ENCODE results near the gene LRRFIP1.
"Not testable (repeated sequence)": the region's sequence is repeated elsewhere in the genome, so short reads cannot be mapped to it uniquely, and the experiment has no call there.

The LRRFIP1 gene

GRCh38 chr2:237662671-237663093, 35.3 kb downstream of the LRRFIP1 start:
- DNase-seq (ENCODE audit: low read depth), result no peak

DNA sequence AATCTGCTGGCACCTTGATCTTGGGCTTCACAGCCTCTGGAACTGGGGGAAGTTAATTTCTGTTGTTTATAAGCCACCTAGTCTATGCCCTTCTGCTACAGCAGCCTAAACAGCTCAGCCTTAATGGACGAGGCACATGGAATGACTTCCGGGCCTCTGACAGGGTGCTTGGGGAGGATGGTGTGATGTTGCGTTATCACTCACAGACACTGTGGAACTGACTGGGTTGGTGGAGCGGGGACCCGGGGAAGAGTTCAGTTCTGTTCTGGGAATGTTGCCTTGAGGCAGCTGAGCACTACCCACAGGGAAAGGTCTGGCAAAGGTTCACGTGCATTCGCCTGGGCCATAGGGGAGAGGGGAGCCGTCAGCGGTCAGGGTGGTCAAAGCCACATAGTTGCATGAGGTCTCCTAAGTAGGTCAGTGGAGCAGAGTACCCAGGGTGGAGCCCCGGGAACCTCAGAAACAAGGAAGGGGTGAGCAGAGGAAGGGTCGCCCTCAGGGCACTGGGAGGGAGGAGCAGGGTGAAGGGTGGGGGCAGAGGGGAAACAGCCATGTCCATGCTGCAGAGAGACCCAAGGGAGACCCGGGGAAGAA, 36.2 kb downstream of the LRRFIP1 start:
- DNase-seq (ENCODE audit: low read depth), result no peak

GRCh38 chr2:237664151-237664550, 36.8 kb downstream of the LRRFIP1 start:
- no peak for DNase-seq (ENCODE audit: low read depth)

GRCh38 chr2:237665713-237666143, 38.3 kb downstream of the LRRFIP1 start:
- DNase-seq (ENCODE audit: low read depth), result no peak

DNA sequence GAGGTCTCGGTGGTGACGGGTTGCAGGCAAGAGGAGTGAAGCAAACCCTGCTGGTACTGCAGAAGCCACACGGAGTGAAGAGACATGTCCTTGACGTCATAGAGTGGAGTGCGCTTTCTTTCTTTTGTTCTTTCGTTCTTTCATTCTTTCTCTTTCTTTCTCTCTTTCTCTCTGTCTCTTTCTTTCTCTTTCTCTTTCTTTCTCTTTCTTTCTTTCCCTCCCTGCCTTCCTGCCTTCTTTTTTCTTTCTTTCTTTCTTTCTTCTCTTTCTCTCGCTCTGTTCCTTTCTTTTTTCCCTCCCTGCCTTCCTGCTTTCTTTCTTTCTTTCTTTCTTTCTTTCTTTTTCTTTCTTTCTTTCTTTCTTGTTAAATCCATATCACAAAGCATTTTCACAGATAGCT, 39.2 kb downstream of the LRRFIP1 start:
- DNase-seq (ENCODE audit: low read depth), result no peak

GRCh38 chr2:237667050-237667576, 39.7 kb downstream of the LRRFIP1 start:
- not testable (repeated sequence) for DNase-seq (ENCODE audit: low read depth)

- DNase-seq (ENCODE audit: low read depth), result no peak
These were observed 40.5 kb downstream of the LRRFIP1 start for GRCh38 chr2:237667893-237668292.

DNA sequence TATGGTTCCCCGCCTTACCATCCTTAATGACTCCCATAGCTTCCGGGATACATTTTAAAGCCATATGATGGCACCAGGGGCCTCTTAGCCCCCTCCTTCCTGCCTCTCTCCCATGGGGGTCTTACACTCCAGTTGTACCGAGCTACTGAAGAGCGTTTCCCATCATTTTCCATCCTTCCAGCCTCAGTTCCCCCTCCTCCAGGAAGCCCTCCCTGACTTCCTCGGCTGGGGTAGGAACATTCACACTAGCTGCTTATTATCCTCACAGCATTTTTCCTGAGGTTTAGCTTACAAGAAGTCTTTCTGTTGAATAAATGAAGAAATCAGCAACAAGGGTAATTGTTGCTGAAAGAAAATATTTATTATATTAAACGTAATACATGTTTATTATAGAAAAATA, 41.1 kb downstream of the LRRFIP1 start:
- no peak for DNase-seq (ENCODE audit: low read depth)

DNA sequence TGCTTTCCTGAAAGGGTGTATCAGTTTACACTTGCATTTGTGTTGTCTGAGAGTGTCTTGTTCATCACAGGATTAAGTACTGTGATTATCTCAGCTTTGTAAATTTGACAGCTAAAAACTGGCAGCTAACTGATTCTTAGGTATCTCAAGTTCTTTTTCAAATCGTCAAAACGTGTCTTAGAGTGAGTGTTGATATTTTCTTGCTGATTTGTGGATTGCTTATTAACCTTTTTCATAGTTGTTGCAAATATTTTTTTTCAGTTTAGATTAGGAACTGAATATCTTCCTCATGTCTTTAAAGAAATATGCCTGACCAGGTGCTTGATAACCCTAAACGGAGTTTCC, 41.9 kb downstream of the LRRFIP1 start:
- no peak for DNase-seq (ENCODE audit: low read depth)

GRCh38 chr2:237669628-237670392, 42.4 kb downstream of the LRRFIP1 start:
- no peak for DNase-seq (ENCODE audit: low read depth)

DNA sequence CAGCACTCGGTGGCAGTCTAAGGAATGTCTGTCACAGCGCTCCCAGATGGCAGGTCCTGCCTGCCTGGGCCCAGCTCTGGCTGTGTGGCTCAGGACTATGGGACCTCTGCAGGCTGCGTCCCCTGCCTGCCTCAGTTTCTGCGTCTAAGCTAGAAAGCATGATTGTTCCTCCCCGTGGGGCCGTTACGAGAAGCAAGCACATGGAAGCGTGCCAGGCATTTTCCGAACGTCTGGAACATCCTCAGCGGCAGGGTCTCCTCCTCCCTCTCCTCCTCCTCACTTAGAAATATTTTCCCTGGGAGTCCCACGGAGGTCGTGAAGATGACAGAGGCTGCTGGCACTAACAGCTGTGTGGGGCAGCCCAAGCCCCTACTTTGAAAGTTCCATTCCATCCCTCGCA, 43.3 kb downstream of the LRRFIP1 start:
- DNase-seq (ENCODE audit: low read depth), result no peak

DNA sequence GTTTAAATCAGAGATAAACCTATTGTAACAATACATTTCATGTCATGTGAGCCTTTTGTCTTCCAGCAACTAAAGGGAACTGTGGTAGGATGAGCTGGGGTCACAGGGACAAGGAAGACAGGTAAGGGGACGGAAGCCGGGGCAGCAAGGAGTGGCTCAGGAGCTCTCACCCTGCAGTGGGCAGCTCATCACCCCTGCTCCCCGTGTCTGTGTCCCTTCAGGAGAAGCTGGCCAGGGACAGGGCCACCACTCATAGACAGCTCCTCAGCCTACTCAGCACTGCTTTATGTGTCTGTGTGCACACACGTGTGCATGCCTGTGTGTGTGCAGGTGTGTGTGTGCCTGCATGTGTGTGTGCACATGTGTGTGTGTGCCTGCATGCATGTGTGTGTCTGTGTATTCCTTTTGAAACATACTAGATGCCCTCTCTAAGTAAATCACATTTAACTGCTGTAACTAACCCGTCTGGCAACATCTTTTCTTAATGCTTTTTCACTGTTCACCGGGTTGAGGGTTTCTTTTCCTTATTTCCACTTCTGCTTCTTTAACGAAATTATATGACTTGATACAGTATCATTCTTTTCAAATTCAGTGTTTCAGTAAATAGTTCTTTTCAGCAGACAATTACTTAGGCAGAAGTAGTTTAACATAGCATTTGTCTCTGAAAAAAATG, 44.2 kb downstream of the LRRFIP1 start:
- DNase-seq (ENCODE audit: low read depth), result no peak

DNA sequence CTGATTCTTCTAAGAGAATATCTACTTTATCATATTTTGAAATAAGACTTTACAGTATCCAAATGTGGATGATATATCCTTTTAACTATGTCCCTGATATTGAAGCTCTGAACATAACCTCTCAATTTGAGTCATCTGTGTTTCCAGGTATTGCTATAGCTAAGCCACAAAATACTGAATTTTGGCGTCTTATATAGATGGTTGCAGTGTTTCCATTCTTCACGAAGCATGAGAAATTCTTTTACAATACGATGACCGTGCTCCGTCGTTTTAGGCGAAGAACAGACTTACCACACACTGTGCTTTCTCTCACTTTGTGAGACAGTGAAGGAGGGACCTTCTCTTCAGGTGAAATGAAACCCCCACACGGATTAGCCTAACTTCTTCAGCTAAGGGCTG, 45.3 kb downstream of the LRRFIP1 start:
- DNase-seq (ENCODE audit: low read depth), result no peak

- DNase-seq (ENCODE audit: low read depth), result peak; percentile 77
These were observed 46.0 kb downstream of the LRRFIP1 start for GRCh38 chr2:237673130-237674001.

DNA sequence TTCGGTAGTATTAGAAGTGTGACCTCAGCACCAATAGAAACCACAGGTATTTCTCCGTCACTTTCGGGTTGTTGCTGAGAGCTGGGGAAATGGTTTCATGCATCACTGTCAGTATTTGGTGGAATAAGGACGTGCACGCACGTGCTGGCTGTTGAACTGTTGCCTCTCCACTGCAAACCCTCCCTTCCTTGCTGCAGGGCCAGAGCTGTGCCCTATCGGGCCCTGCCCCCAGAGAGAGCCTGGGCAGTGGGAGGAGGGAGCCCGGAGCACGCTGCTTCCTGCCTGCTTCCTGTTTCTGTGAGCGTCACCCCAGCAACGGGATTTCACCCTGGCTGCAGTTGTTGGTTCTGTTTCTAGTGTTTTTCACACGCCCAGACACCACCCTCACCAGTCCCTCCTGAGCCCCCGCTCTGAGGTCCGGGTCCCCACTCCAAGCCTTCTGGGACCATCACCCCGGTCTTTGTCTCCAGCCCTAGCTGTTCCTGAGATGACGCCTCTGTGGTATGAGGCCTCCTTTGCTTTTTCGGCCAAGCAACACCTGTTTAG, 47.4 kb downstream of the LRRFIP1 start:
- DNase-seq (ENCODE audit: low read depth), result peak; percentile 72

DNA sequence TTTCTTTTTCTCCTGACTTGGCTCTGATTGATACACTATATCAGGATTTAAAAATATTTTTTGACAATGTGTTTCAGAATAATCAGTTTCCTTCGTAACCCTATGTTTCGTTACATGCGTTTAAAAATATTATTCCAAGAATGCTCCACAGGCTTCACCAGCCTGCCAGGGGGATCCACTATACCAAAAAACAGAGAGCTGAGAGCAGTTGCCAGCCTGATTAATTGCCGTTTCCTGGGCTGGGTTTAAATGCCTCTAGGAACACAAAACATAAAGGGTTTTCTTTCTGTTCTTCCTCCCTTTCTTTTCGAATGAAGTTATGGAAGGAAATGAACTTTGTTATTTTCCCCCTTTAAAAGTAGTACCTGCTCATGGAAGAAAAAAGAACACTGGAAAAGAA, 47.9 kb downstream of the LRRFIP1 start:
- no peak for DNase-seq (ENCODE audit: low read depth)

- DNase-seq (ENCODE audit: low read depth), result no peak
These were observed 53.5 kb downstream of the LRRFIP1 start for GRCh38 chr2:237680702-237681478.

DNA sequence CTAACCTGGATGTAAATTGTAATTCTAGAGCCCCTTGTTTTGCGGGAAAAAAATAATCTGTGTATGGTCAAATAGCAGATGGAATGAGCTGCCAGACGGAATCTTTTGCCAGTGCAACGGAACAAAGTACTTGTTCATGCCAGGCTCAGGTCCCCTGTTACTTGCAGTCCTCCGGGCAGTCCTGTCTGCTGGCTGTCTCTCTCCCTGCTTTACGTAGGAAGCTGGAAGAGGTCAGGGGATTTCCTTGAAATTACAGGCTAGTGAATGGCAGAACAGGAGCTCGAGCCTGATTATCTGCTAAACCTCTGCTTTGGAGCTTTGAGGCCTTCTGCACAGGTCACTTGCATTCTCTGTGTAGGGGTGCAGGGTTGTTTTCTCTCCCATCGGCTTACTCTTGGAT, 54.8 kb downstream of the LRRFIP1 start:
- DNase-seq (ENCODE audit: low read depth), result no peak

- DNase-seq (ENCODE audit: low read depth), result no peak
These were observed 55.7 kb downstream of the LRRFIP1 start for GRCh38 chr2:237682856-237683670.

DNA sequence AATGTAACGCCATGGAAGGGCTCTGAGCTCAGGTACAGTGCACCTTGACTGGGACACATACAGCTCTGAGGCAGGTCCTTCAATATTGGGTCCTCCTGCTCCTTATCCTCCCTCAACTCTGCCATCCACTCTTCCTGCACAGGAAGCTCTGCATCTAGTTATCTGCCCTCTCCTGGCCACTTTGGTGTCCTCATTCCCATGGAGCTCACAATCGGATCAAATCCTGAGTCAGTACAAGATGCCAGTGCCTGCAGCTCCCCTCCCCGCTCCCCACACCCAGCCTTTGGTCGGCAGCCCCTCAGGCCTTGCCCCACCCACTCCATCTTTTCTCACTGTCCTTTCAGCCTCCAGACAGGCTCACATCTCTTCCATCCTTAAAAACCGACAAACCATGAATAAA, 58.0 kb downstream of the LRRFIP1 start:
- DNase-seq (ENCODE audit: low read depth), result no peak
